Activated gamma-delta T cell treated with Interleukin-2 at 50 U/mL for 16 hours (primary cell): ENCODE results near the gene ADGRL1.

ENCODE experiments used
- DNase-seq: peaks from one replicate; pipeline ENCODE4 v3.0.0-alpha.2; 2020

ADGRL1 gene

DNA sequence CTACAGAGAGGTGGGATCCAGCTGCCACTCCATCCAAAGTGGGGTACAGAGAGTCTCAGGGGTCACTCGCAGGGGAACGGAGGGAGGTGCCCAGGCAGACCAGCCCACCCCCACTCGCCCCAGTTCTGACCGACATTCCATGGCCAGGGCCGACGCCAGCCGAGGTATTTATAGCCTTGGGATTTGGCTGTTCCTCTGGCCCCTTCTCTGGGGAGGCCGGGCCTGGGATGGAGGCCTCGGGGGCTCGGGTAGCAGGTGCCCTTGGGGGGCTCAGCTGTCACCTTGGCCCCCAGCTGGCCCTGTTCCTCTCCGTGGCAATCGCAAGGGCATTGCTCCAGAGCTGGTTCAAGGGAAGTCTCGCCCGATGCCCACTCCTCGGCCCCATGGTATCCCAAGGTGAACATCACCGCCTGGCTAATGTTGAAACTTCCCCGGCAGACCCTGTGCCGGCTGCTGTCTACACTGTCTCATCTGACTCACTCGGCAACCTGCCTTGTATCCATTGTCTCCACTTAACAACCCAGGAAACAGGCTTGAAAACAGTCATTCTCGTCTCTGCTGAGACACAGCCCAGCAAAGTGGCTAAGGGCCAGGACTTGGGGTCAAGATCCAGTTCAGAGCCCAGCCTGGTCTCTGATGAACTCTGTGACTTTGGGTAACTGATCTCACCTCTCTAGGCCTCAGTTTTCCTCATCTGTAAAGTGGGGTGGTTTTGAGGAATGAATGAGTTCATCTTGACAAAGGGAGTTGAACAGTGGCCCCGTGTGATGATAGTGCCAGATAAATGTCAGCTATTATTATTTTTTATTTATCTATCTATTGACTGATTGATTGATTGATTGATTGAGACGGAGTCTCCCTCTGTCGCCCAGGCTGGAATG, 98.1 kb downstream of the ADGRL1 start:
- DNase-seq, result no peak

DNA sequence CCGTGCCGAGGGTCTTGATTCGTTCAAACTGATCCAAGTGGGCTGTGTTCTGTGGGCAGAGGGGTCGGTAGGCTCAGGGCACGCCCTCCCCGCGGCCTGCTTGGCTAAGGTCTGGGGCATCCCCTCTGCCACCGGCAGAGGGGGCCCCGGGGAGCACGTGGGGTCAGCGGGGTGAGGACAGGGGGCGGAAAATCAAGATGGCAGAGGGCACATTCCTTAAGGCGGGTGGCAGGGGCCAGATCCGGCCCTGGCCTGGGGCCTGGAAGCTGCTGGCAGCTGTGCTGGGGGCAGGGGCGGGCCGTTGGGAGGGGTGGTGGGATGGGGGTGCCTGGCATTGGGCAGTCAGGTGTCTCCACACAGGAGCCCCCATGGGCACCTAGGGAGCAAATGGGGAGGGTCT, 99.1 kb downstream of the ADGRL1 start:
- DNase-seq, result no peak

DNA sequence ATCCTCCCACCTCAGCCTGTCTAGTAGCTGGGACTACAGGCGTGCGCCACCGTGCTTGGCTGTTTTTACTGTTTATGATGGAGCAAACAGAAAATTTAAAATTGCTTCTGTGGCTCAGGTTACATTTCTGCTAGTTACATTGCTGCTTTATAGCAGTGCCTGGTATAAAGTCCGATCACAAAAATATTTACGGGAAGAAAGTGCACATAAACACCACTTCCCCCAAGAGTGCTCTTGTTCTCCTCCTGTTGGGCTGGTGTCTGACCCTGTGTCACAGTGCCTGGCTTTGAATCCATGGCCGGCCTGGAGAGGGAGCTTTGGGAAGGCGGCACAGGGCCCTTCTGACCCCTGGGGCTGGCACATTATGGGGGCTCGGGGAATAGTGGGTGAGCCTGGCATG, 100.3 kb downstream of the ADGRL1 start:
- no peak for DNase-seq

DNA sequence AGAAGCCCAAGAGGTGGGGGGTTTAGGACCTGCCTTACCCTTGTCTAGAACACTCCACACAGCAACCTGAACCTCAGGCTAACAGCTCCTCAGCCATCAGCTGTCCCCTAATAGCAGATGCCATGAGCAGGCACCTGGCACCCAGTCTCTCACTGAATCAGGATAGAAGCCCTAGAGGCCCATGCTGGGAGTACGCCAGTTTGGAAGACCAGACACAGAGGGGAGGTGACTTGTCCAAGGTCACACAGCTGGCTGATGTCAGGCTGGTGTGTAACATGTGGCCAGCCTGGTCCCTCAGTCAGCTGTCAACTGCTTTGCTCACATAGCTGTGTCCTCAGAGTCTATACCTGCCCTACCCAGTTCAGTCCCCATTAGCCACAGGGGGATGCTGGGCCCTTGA, 102.7 kb downstream of the ADGRL1 start:
- no peak for DNase-seq

DNA sequence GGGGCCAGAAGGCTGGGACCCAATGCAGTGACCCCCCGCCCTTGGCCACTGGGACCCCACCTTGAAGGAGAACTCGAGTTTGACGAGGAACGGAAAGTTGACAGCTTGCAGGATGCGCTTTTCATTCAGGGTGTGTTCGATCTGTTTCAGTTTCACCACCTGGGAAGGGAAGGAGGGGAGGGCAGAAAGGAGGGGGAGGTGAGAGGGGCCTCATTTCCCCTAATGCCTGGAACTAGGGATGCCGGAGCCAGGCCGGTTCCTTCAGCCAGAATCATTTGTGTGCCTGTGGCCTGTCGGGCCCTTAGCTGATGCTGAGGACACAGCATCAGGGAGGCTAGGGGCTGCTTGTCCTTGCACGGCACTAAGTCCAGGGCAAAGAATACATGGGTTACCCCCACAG, 103.2 kb downstream of the ADGRL1 start:
- no peak for DNase-seq

DNA sequence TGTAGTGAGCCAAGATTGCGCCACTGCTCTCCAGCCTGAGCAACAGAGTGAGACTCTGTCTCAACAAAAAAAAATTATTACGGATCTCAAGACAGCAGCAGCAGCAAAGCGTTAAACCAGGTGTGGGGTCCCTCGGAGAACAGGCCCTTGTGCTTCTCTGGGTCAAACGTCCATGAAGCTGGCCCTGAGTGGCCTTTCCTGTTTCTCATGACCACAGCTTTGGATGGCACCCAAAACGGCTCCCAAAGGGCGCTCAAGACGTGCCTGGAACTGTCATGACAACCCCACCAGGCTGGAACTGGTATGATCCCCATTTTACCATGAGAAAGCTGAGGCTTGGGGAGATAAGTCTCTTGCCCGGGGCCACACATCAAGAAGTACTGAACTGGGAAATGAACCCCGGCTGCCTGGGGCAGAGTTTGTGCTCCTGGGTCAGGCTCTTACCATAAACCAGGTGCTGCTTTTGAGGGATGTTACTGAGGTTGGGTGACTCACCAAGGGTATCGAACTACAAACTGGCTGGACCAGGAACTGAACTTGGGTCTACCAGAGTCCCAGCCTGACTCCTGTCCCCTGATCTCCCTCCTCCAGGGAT, 103.8 kb downstream of the ADGRL1 start:
- DNase-seq, result no peak

DNA sequence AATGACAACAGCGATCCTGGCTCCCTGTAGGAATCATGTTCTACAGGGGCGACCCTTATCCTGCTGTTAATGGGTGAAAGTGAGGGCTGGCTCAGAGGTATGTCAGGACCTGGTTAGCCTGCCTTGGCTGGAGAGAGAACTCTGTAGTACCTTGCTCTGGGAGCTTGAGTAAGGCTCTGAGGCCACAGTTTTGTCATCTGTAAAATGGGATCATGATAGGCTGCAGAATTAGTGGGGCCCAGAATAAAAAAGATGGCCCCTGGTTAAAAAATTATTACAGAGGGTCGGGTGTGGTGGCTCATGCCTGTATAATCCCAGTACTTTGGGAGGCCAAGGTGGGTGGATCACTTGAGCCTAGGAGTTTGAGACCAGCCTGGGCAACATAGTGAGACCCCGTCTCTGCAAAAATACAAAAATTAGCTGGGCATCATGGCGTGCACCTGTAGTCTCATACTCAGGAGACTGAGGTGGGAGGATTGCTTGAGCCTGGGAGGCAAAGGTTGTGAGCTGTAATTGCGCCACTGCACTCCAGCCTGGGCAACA, 104.9 kb downstream of the ADGRL1 start:
- DNase-seq, result no peak
